Umbilical cord (tissue), 2 donors: Measurements from ENCODE around the gene RPS6KA1. TPM values are rescaled to one million over a fixed set of nuclear protein-coding genes. Genes with fewer than 3 reads are reported as not detected.
"Not testable (repeated sequence)": the region's sequence is repeated elsewhere in the genome, so short reads cannot be mapped to it uniquely, and the experiment has no call there.

Experiments used
- DNase-seq: peaks from one replicate; pipeline ENCODE4 v3.0.0-alpha.2; 2015; ENCODE audit warnings: low spot score
- total RNA-seq: library from RNA; depleted of rRNA; stranded (reverse); fragments of >200 nt; gene quantifications from one replicate; pipeline ENCODE4 v1.2.3, GENCODE V29; 2014; ENCODE audit warnings: low replicate concordance; ENCODE audit not compliant: insufficient read depth

The RPS6KA1 gene
- total RNA-seq, 1 donor from 2014 or later = 11.1 TPM

GRCh38 chr1:26597629-26598039 lies 68.1 kb downstream of the RPS6KA1 start:
- peak; percentile 64 for DNase-seq

DNA sequence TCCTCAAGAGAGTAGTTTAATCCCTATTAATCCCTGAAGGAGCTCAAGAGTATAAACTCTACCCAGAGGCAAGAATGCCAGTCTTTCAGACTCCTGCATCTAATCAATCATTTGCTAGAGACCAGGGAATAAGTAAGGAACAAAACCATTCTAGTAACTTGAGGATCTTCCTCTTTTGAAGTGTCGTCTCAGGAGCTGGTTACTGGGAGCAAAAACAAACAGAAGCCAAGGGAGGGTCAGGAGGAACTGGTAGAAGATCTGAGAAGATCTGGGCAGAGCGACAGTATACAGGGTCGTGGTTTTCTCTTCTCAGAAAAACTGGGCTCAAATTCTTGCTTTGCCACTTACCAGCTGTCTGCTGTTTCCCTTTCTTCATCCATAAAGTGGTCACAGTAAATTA lies 69.3 kb downstream of the RPS6KA1 start:
- DNase-seq = no peak

DNA sequence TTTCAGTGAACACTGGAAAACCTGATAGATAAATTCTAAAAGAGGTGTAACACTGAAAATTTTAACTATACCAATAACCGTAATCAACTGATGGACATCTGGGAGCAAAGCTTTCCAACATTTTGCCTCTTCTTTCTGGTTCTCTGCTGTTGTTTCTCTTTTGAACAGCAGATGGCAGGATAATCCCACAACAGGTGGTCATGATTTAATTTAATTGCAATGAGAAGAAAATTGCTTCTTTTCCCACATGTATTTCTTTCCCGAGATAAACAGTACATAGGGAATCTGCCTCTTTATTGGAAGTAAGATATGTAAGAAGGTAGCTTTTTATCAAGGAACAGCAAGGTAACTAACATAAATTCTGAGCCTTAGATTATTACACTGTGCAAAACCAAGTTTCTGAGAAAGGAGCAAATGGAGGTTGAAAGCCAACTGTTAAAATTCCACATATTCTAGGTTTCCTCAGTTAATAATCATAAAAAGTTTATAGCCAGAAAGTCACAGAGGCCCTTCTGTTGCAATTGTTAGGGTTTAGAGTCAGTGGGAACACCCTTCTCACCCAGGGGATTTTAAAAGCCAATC lies 72.9 kb downstream of the RPS6KA1 start:
- DNase-seq = peak; percentile 80

DNA sequence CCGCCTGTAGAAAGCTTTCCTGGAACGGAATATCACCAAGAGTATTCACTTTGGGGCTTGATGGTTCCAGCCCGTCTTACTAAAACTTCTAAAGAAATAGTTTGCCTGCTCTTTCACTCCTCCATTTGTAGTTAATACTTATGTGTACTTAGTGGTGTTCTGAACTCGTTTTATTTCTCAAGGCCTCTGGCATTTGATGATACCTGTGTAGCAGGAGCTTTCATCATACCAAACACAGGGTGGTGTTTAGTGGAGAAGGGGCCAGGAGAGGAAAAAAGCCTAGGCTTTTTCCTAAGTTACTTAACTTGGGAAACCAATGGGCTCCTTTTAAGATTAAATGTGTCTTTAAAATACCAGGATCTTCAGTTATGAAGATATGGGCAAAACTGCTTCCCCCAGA lies 74.3 kb downstream of the RPS6KA1 start:
- DNase-seq = no peak

DNA sequence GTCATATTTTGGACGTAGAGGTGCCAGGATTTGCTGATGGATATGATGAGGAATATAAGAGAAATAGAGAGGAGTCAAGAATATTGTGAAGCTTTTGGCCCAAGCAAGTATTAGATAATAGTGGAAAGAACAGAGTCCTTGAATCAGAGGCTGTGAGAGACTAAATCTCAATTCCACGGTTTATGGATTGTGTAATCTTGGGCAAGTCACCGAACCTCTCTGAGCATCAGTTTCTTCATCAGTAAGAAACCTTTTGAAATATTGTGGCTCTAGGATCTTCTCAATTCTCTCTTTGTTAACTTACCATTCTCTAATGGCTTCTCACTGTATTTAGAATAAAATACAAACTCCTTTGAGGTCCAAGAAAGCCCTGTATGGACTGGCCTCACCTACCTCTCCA lies 77.6 kb downstream of the RPS6KA1 start:
- no peak for DNase-seq

GRCh38 chr1:26608895-26609294 lies 79.3 kb downstream of the RPS6KA1 start:
- no peak for DNase-seq

GRCh38 chr1:26610781-26611180 lies 81.2 kb downstream of the RPS6KA1 start:
- no peak for DNase-seq

- DNase-seq = not testable (repeated sequence)
These were observed 83.1 kb downstream of the RPS6KA1 start for GRCh38 chr1:26612627-26613026.

DNA sequence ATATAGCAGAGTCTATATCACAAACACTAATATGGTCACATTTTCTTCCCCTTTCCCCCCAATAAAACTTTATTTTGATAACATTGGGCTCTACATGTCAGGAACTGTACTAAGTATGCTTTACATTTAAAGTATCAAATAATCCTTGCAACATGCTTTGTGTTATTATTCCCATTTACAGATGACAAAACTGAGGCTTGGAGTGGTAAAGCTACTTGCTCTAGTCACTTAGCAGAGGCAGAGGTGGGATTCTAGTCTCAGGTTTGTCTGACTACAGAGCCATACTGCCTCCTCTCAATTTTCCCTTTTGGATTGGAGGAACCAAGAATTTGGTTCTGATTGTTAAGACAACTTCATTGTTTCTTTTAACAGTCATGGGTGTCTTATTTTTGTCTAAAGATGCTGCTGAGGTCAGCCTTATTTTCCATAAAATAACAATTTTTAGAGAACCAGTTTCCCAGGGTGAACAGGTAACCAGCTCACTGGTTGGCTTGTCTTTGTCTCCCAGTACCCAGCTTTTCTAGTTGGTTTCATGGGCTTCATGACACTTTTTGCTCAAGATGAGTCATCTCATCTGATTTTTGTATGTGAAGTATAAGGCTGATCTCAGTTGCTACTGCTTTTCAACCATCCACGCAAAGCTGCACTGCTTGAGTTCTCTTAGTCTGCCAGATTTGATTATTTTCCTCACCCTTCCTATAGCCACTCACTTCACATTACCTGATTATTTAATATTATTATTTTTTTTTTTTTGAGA lies 85.3 kb downstream of the RPS6KA1 start:
- DNase-seq = no peak

- DNase-seq = no peak
These were observed 87.3 kb downstream of the RPS6KA1 start for GRCh38 chr1:26616881-26617280.

DNA sequence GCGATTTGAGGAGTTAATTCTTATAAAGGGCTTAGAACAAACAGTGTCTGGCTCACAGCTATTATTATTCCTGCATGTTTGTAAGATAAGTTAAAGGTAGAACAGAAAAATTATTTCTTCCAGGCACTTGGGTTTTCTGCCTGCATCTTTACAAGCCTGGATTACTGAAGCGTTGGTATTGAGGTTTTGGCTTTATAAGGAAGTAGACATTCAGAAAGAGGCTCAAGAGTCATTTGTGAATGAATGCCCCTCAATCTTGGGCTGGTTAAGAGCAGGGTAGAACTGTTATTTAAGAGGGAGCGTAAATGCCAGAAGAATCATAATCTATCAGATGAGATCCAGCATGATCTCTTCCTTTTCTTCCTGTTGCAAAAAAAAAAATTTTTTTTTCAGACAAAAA lies 89.0 kb downstream of the RPS6KA1 start:
- peak; percentile 75 for DNase-seq

Other genes with a start within 250 kb of the RPS6KA1 start
- gene SH3BGRL3, start 249.7 kb upstream of the RPS6KA1 start, total RNA-seq = 12.5 TPM
- 8.2 TPM for gene UBXN11, start 223.1 kb upstream of the RPS6KA1 start, total RNA-seq
- gene CD52, start 211.8 kb upstream of the RPS6KA1 start, total RNA-seq = not detected
- 7.0 TPM for gene CRYBG2, start 175.6 kb upstream of the RPS6KA1 start, total RNA-seq
- gene ZNF683, start 157.0 kb upstream of the RPS6KA1 start, total RNA-seq = 1.4 TPM
- gene LIN28A, start 118.9 kb upstream of the RPS6KA1 start, total RNA-seq = 1.4 TPM
- gene DHDDS, start 97.4 kb upstream of the RPS6KA1 start, total RNA-seq = 26.2 TPM
- 255 TPM for gene HMGN2, start 57.3 kb upstream of the RPS6KA1 start, total RNA-seq
- 28.4 TPM for gene ARID1A, start 166.3 kb downstream of the RPS6KA1 start, total RNA-seq